ENCODE measurements around the gene GOLGA5.

The GOLGA5 gene

DNA sequence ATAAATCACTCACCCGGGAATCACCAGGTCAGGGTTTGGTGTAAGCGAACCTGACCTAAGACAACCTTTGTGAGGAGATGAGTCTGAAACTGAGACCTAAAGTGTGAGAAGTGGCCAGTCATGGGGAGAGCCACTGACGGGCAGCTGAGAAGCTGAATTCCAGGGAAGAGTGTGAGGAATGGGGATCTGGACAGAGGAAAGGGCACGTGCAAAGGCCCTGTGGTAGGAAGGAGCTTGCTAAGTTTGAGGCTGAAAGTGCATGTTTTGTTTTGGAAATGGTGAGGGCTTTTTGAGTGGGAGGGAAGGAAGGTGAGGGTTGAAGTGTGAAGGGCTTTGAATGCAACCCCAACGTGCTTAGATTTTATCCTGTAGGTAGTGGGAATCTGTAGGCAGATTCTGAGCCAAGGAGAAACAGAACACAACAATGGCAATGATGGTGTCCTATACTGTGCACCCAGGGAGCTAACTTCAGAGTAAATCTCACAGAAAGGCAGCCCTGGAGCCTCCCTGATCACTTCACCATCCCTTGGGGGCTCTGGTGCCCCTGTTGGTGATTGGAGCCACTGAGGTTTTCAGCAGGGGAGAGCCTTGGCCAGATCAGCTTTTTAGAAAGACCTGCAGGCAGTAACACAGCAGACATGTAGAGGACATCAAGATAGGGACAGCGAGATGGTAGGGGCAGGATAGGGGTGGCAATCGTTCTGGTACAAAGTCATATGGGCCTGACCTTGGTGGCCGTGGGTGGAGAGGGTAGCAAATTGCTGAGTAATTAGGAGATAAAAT, 91.4 kb downstream of the GOLGA5 start:
- no peak for DNase-seq

DNA sequence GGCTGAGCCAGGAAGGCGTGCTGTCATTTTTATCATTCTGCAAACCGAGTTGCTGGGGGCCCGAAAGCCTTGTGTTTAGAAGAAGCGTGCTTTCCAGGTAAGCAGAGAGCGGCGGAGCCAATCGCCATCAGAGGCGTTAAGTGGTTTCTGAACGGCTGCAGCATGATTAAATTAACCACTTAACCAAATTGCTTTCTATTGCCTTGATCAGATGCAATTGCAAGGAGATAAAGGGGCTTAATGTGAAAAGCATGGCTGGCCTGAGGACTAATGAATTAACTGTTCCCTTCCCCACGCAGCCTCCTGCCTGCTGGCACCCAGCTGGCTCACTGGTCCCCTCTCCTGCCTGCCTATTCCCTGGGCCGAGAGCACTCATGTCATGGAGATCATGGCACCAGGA, 92.2 kb downstream of the GOLGA5 start:
- no peak for DNase-seq

DNA sequence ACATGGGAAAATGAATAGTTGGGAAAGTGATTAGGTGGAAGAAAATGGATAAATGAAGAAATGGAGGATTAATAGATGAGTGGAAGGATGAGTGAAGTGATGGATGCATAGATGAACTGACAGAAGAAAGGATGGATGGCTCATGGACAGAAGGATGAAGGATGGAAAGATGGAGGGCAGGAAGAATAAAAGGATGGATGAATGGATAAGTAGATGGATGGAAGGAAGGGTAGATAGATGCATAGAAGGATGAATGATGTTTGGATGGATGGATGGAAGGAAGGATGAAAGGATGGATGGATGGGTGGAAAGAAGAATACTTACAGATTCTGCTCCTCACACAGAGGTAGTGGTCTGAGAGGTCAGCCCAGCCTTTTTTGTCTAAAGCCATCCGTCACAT, 93.1 kb downstream of the GOLGA5 start:
- no peak for DNase-seq

DNA sequence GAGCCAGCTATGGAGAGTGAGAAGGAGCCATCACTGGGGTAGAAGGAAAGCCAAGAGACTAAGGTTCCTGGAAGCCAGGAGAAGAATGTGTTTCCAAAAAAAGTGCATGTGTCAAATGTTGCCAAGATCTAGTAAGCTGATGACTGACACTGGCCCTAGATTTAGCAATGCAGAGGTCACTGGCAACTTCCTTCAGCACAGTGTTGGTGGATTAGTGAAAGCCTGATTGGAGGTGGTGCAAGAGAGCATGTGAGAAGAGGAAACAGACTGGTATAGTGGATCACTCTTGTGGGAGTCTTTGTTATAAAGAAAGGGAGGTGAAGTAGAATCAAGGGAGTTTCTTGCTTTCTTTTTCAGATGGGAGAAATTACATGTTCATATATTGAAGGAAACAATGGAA, 94.8 kb downstream of the GOLGA5 start:
- no peak for DNase-seq

Data from NCI-H1048 (cell line).